NCI-H748 treated with DMSO at 0.1 percent for 48 hours (cell line): ENCODE data around the gene KCNQ1.
A peak's percentile ranks its signal among the peaks of the same experiment; 100 is the strongest.

ENCODE experiments used
- DNase-seq: peaks from one replicate; lab custom pipeline; 2025; lab: John Stamatoyannopoulos, UW

KCNQ1 gene

GRCh38 chr11:2883979-2884815 lies 439.4 kb downstream of the KCNQ1 start:
- DNase-seq = no peak

- DNase-seq = peak; percentile 40
Observed at GRCh38 chr11:2885017-2885677, 440.3 kb downstream of the KCNQ1 start.

- peak; percentile 78 for DNase-seq
Observed at GRCh38 chr11:2885678-2886081, 440.9 kb downstream of the KCNQ1 start, which contains the start of gene CDKN1C. TSS of gene CDKN1C (minus strand) at chr11:2885775. CDS start at chr11:2885456, 319 bp downstream.

GRCh38 chr11:2886191-2886894 lies 441.5 kb downstream of the KCNQ1 start:
- no peak for DNase-seq

- no peak for DNase-seq
Observed at GRCh38 chr11:2886936-2887335, 442.1 kb downstream of the KCNQ1 start.

- DNase-seq = no peak
Observed at GRCh38 chr11:2887515-2888195, 442.8 kb downstream of the KCNQ1 start.

GRCh38 chr11:2888266-2888968 lies 443.6 kb downstream of the KCNQ1 start:
- DNase-seq = peak; percentile 69

GRCh38 chr11:2889362-2890273 lies 444.8 kb downstream of the KCNQ1 start:
- DNase-seq = no peak

GRCh38 chr11:2890466-2891294 lies 445.9 kb downstream of the KCNQ1 start:
- no peak for DNase-seq

- DNase-seq = no peak
Observed at GRCh38 chr11:2891326-2892214, 446.8 kb downstream of the KCNQ1 start.

GRCh38 chr11:2892215-2892966 lies 447.6 kb downstream of the KCNQ1 start:
- DNase-seq = peak; percentile 23

GRCh38 chr11:2892967-2893528 lies 448.2 kb downstream of the KCNQ1 start:
- no peak for DNase-seq

- DNase-seq = no peak
Observed at GRCh38 chr11:2893935-2894334, 449.1 kb downstream of the KCNQ1 start.

GRCh38 chr11:2896047-2896446 lies 451.2 kb downstream of the KCNQ1 start:
- DNase-seq = no peak

- DNase-seq = no peak
Observed at GRCh38 chr11:2897048-2897447, 452.2 kb downstream of the KCNQ1 start.

GRCh38 chr11:2898366-2899079 lies 453.7 kb downstream of the KCNQ1 start:
- DNase-seq = no peak
